Stimulated activated CD8-positive, alpha-beta memory T cell treated with anti-CD3 and anti-CD28 coated beads, Interleukin-12 subunit alpha, Interleukin-12 subunit beta, amount 100 ng/mL, for 24 hours (primary cell): ENCODE data around the gene GPATCH4.
"Not testable (repeated sequence)": the region's sequence is repeated elsewhere in the genome, so short reads cannot be mapped to it uniquely, and the experiment has no call there.

Experiments used
- DNase-seq: peaks from one replicate; pipeline ENCODE4 v3.0.0-alpha.2; 2020; ENCODE audit errors: extremely low read depth

The GPATCH4 gene

GRCh38 chr1:156577550-156577949, 23.7 kb downstream of the GPATCH4 start:
- no peak for DNase-seq

- no peak for DNase-seq
These were observed 27.1 kb downstream of the GPATCH4 start for GRCh38 chr1:156574039-156574633.

GRCh38 chr1:156572663-156573018, 28.6 kb downstream of the GPATCH4 start:
- no peak for DNase-seq

GRCh38 chr1:156571919-156572662, 29.2 kb downstream of the GPATCH4 start, which contains the start of gene IQGAP3:
IQGAP3 (minus strand) TSS chr1:156572565; CDS start chr1:156572529, 36 bp downstream.
- peak; percentile 33 for DNase-seq

GRCh38 chr1:156571261-156571852, 29.9 kb downstream of the GPATCH4 start:
- no peak for DNase-seq

GRCh38 chr1:156566436-156566835, 34.8 kb downstream of the GPATCH4 start:
- no peak for DNase-seq

- no peak for DNase-seq
These were observed 35.8 kb downstream of the GPATCH4 start for GRCh38 chr1:156565519-156565918.

- DNase-seq = no peak
These were observed 40.6 kb downstream of the GPATCH4 start for GRCh38 chr1:156560585-156561163.

GRCh38 chr1:156559797-156560385, 41.4 kb downstream of the GPATCH4 start:
- DNase-seq = no peak

- DNase-seq = no peak
These were observed 42.0 kb downstream of the GPATCH4 start for GRCh38 chr1:156559086-156559796.

GRCh38 chr1:156556354-156556753, 44.9 kb downstream of the GPATCH4 start:
- DNase-seq = no peak

- DNase-seq = no peak
These were observed 45.6 kb downstream of the GPATCH4 start for GRCh38 chr1:156555715-156556114.

- DNase-seq = no peak
These were observed 46.3 kb downstream of the GPATCH4 start for GRCh38 chr1:156554971-156555370.

GRCh38 chr1:156553860-156554485, 47.3 kb downstream of the GPATCH4 start:
- no peak for DNase-seq

GRCh38 chr1:156552937-156553336, 48.3 kb downstream of the GPATCH4 start:
- not testable (repeated sequence) for DNase-seq

- DNase-seq = no peak
These were observed 48.8 kb downstream of the GPATCH4 start for GRCh38 chr1:156552518-156552917.

GRCh38 chr1:156551869-156552268, 49.4 kb downstream of the GPATCH4 start:
- DNase-seq = no peak

GRCh38 chr1:156551066-156551643, 50.1 kb downstream of the GPATCH4 start:
- no peak for DNase-seq

- DNase-seq = no peak
These were observed 50.9 kb downstream of the GPATCH4 start for GRCh38 chr1:156550346-156550745.

GRCh38 chr1:156549831-156550230, 51.4 kb downstream of the GPATCH4 start:
- DNase-seq = no peak

- DNase-seq = no peak
These were observed 51.9 kb downstream of the GPATCH4 start for GRCh38 chr1:156549390-156549789.
